Karpas-422 (cell line): ENCODE data around the gene UMAD1. TPM values are rescaled to one million over a fixed set of nuclear protein-coding genes. Genes with fewer than 3 reads are reported as not detected.

ENCODE experiments used
- DNase-seq: peaks from one replicate; pipeline ENCODE4 v3.0.0-alpha.2; 2015
- H2AFZ ChIP-seq: fragments of 200-600 bp; sonication (generic); 2 replicates; pipeline ENCODE4 v1.6.1; 2014; ENCODE audit warnings: antibody characterized with exemption, low read length, mixed read lengths
- H3K27ac ChIP-seq: fragments of 200-600 bp; sonication (generic); 2 replicates; pipeline ENCODE4 v1.5.1; 2014; ENCODE audit warnings: mild to moderate bottlenecking, low read length, moderate library complexity
- H3K27me3 ChIP-seq: fragments of 200-600 bp; sonication (generic); 2 replicates; pipeline ENCODE4 v1.6.1; 2014; ENCODE audit warnings: low read length, mixed read lengths
- H3K36me3 ChIP-seq: fragments of 200-600 bp; sonication (generic); 2 replicates; pipeline ENCODE4 v1.6.1; 2014; ENCODE audit warnings: low read length, mixed read lengths; ENCODE audit not compliant: insufficient read depth
- H3K4me1 ChIP-seq: fragments of 200-600 bp; sonication (generic); 2 replicates; pipeline ENCODE4 v1.6.1; 2014; ENCODE audit warnings: mild to moderate bottlenecking, low read length, mixed read lengths
- H3K4me2 ChIP-seq: fragments of 200-600 bp; sonication (generic); 2 replicates; pipeline ENCODE4 v1.6.1; 2014; ENCODE audit warnings: low read length, low read depth, mild to moderate bottlenecking; ENCODE audit not compliant: poor library complexity, severe bottlenecking
- H3K4me3 ChIP-seq: fragments of 200-600 bp; sonication (generic); 2 replicates; pipeline ENCODE4 v1.5.1; 2014; ENCODE audit warnings: mild to moderate bottlenecking, antibody characterized with exemption, low read length, mixed read lengths
- H3K79me2 ChIP-seq: fragments of 200-600 bp; sonication (generic); 2 replicates; pipeline ENCODE4 v1.6.1; 2014; ENCODE audit warnings: mild to moderate bottlenecking, low read length, mixed read lengths
- H3K9ac ChIP-seq: fragments of 200-600 bp; sonication (generic); 2 replicates; pipeline ENCODE4 v1.6.0; 2014; ENCODE audit warnings: low read length
- H3K9me2 ChIP-seq: fragments of 200-600 bp; sonication (generic), shearing (Covaris generic); replicated peaks from 2 replicates; pipeline ENCODE4 v1.6.0; 2014; ENCODE audit warnings: mild to moderate bottlenecking, low read length, moderate library complexity; ENCODE audit not compliant: insufficient read depth
- H3K9me3 ChIP-seq: fragments of 300-700, 200-600 bp; sonication (generic); 2 replicates; pipeline ENCODE4 v1.6.1; 2014; ENCODE audit warnings: low read length, mixed read lengths
- H4K20me1 ChIP-seq: fragments of 200-600 bp; sonication (generic); 2 replicates; pipeline ENCODE4 v1.6.1; 2014; ENCODE audit warnings: mild to moderate bottlenecking, antibody characterized with exemption, low read length, low read depth; ENCODE audit not compliant: insufficient read depth
- total RNA-seq: library from RNA; depleted of rRNA; stranded (reverse); fragments of >200 nt; shearing (Covaris generic); gene quantifications from 2 replicates; pipeline ENCODE4 v1.2.3, GENCODE V29; 2014; ENCODE audit warnings: low replicate concordance

Gene UMAD1
- total RNA-seq, 1 experiment from 2014 or later, result 15.2 TPM

GRCh38 chr7:7698930-7699329 is 58.4 kb downstream of the UMAD1 start:
- H2AFZ ChIP-seq, result no peak overlapping the region

GRCh38 chr7:7699380-7699779 is 58.8 kb downstream of the UMAD1 start:
- no peaks in the 10 kb centered on the region for H3K79me2 ChIP-seq
- H3K4me1 ChIP-seq, result no peaks in the 10 kb centered on the region
- no peaks in the 10 kb centered on the region for H3K9me3 ChIP-seq
- no peaks in the 10 kb centered on the region for H3K36me3 ChIP-seq
- no peaks in the 10 kb centered on the region for H3K9me2 ChIP-seq
- H3K9ac ChIP-seq, result no peak overlapping the region
- DNase-seq, result no peak
- H3K27me3 ChIP-seq, result no peaks in the 10 kb centered on the region
- H3K4me3 ChIP-seq, result no peak overlapping the region
- H3K4me2 ChIP-seq, result no peak overlapping the region
- no peak overlapping the region for H2AFZ ChIP-seq
- H4K20me1 ChIP-seq, result peaks cover 10% of the 10 kb centered on the region; the same call in 1 of the 2 replicates
- H3K27ac ChIP-seq, result no peak overlapping the region

More at GRCh38 chr7:7698930-7699329, 58.4 kb downstream of the UMAD1 start:
- no peak overlapping the region for H3K4me2 ChIP-seq
- H3K4me1 ChIP-seq, result no peaks in the 10 kb centered on the region
- no peak overlapping the region for H3K4me3 ChIP-seq
- no peaks in the 10 kb centered on the region for H3K27me3 ChIP-seq
- H3K9ac ChIP-seq, result no peak overlapping the region
- H3K36me3 ChIP-seq, result no peaks in the 10 kb centered on the region
- peaks cover 10% of the 10 kb centered on the region; the same call in 1 of the 2 replicates for H4K20me1 ChIP-seq
- H3K79me2 ChIP-seq, result no peaks in the 10 kb centered on the region
- no peaks in the 10 kb centered on the region for H3K9me2 ChIP-seq
- no peak overlapping the region for H3K27ac ChIP-seq
- no peak for DNase-seq
- H3K9me3 ChIP-seq, result no peaks in the 10 kb centered on the region

- H3K4me2 ChIP-seq, result no peak overlapping the region
- no peaks in the 10 kb centered on the region for H3K9me3 ChIP-seq
- no peak overlapping the region for H3K4me3 ChIP-seq
- H3K4me1 ChIP-seq, result no peaks in the 10 kb centered on the region
- no peaks in the 10 kb centered on the region for H3K27me3 ChIP-seq
- no peaks in the 10 kb centered on the region for H3K36me3 ChIP-seq
- no peak overlapping the region for H3K27ac ChIP-seq
- no peaks in the 10 kb centered on the region for H3K9me2 ChIP-seq
- no peak for DNase-seq
- H4K20me1 ChIP-seq, result peaks cover 10% of the 10 kb centered on the region; the same call in 1 of the 2 replicates
- H3K9ac ChIP-seq, result no peak overlapping the region
- no peaks in the 10 kb centered on the region for H3K79me2 ChIP-seq
- no peak overlapping the region for H2AFZ ChIP-seq
These were observed 59.4 kb downstream of the UMAD1 start for GRCh38 chr7:7699970-7700369.

- H3K9ac ChIP-seq, result no peak overlapping the region
- no peak overlapping the region for H2AFZ ChIP-seq
- H3K36me3 ChIP-seq, result no peaks in the 10 kb centered on the region
- no peak for DNase-seq
- H3K9me2 ChIP-seq, result no peaks in the 10 kb centered on the region
- H3K27me3 ChIP-seq, result no peaks in the 10 kb centered on the region
- H4K20me1 ChIP-seq, result peaks cover 10% of the 10 kb centered on the region; the same call in 1 of the 2 replicates
- no peak overlapping the region for H3K27ac ChIP-seq
- no peaks in the 10 kb centered on the region for H3K79me2 ChIP-seq
- H3K4me2 ChIP-seq, result no peak overlapping the region
- no peaks in the 10 kb centered on the region for H3K9me3 ChIP-seq
- no peak overlapping the region for H3K4me3 ChIP-seq
- no peaks in the 10 kb centered on the region for H3K4me1 ChIP-seq
These were observed 61.0 kb downstream of the UMAD1 start for GRCh38 chr7:7701527-7701926.

GRCh38 chr7:7702826-7703225 is 62.3 kb downstream of the UMAD1 start:
- Histone ChIP-seq H3K4me3 (no peak overlapping the region), H3K79me2 (no peaks in the 10 kb centered on the region), H3K9me3 (no peaks in the 10 kb centered on the region), H2AFZ (no peak overlapping the region), H3K4me1 (no peaks in the 10 kb centered on the region), H3K27me3 (no peaks in the 10 kb centered on the region), H3K9me2 (no peaks in the 10 kb centered on the region), H3K36me3 (no peaks in the 10 kb centered on the region), H4K20me1 (peaks cover 12% of the 10 kb centered on the region; the same call in 1 of the 2 replicates), H3K27ac (no peak overlapping the region), H3K9ac (no peak overlapping the region), H3K4me2 (no peak overlapping the region)
- DNase-seq, result no peak

- Histone ChIP-seq H3K4me2 (no peak overlapping the region), H3K9me2 (no peaks in the 10 kb centered on the region), H4K20me1 (peaks cover 13% of the 10 kb centered on the region; the same call in 1 of the 2 replicates), H3K4me1 (no peaks in the 10 kb centered on the region), H3K9ac (no peak overlapping the region), H3K36me3 (no peaks in the 10 kb centered on the region), H3K79me2 (no peaks in the 10 kb centered on the region), H3K9me3 (no peaks in the 10 kb centered on the region), H2AFZ (no peak overlapping the region), H3K27ac (no peak overlapping the region), H3K4me3 (no peak overlapping the region), H3K27me3 (no peaks in the 10 kb centered on the region)
- no peak for DNase-seq
These were observed 62.9 kb downstream of the UMAD1 start for GRCh38 chr7:7703427-7703826.

- H3K27me3 ChIP-seq, result no peaks in the 10 kb centered on the region
- no peaks in the 10 kb centered on the region for H3K9me3 ChIP-seq
- no peak overlapping the region for H2AFZ ChIP-seq
- H4K20me1 ChIP-seq, result peaks cover 16% of the 10 kb centered on the region; the same call in 1 of the 2 replicates
- no peak overlapping the region for H3K9ac ChIP-seq
- H3K27ac ChIP-seq, result no peak overlapping the region
- H3K4me1 ChIP-seq, result no peaks in the 10 kb centered on the region
- no peak overlapping the region for H3K4me3 ChIP-seq
- no peaks in the 10 kb centered on the region for H3K79me2 ChIP-seq
- DNase-seq, result no peak
- no peaks in the 10 kb centered on the region for H3K36me3 ChIP-seq
- H3K9me2 ChIP-seq, result no peaks in the 10 kb centered on the region
- H3K4me2 ChIP-seq, result no peak overlapping the region
These were observed 64.3 kb downstream of the UMAD1 start for GRCh38 chr7:7704867-7705266.

GRCh38 chr7:7705318-7705717 is 64.8 kb downstream of the UMAD1 start:
- Histone ChIP-seq H4K20me1 (peaks cover 16% of the 10 kb centered on the region; the same call in 1 of the 2 replicates), H3K27ac (no peak overlapping the region), H3K9me3 (no peaks in the 10 kb centered on the region), H3K4me2 (no peak overlapping the region), H3K4me3 (no peak overlapping the region), H3K36me3 (no peaks in the 10 kb centered on the region), H2AFZ (no peak overlapping the region), H3K4me1 (no peaks in the 10 kb centered on the region), H3K79me2 (no peaks in the 10 kb centered on the region), H3K9ac (no peak overlapping the region), H3K27me3 (no peaks in the 10 kb centered on the region), H3K9me2 (no peaks in the 10 kb centered on the region)
- DNase-seq, result no peak

- Histone ChIP-seq H3K4me2 (no peak overlapping the region), H3K4me3 (no peak overlapping the region), H2AFZ (no peak overlapping the region), H3K79me2 (no peaks in the 10 kb centered on the region), H3K9me3 (no peaks in the 10 kb centered on the region), H3K4me1 (no peaks in the 10 kb centered on the region), H3K27ac (no peak overlapping the region), H3K9ac (no peak overlapping the region), H3K36me3 (no peaks in the 10 kb centered on the region), H4K20me1 (peaks cover 16% of the 10 kb centered on the region; the same call in 1 of the 2 replicates), H3K9me2 (no peaks in the 10 kb centered on the region), H3K27me3 (no peaks in the 10 kb centered on the region)
- no peak for DNase-seq
These were observed 65.6 kb downstream of the UMAD1 start for GRCh38 chr7:7706101-7706511.
